H1 (cell line): ENCODE results near the gene PRLH. TPM values are rescaled to one million over a fixed set of nuclear protein-coding genes. Genes with fewer than 3 reads are reported as not detected.

Experiments used
- CTCF ChIA-PET: fragments of 300-600 bp; sonication (Branson Sonifier 250); formaldehyde crosslinking; loops from one replicate; lab custom pipeline; 2021; ENCODE audit not compliant: partially characterized antibody; lab: Charles Lee
- POLR2A ChIA-PET: fragments of 300-600 bp; sonication (Branson Sonifier 250); formaldehyde crosslinking; loops from one replicate; lab custom pipeline; 2021; ENCODE audit warnings: inconsistent platforms; ENCODE audit not compliant: partially characterized antibody; lab: Charles Lee
- DNase-seq, 2 experiments: peaks; one replicate each; pipeline versions ENCODE4 v3.0.0 to v3.0.0-alpha.2; 2010 to 2022; ENCODE audit warnings: low spot score in 2 of 2, low read depth in 1 of 2, mixed read lengths in 1 of 2
- FAIRE-seq: peaks from 2 replicates; lab custom pipeline; 2011; peaks lifted over from hg19 to GRCh38; lab: Jason Lieb, UNC
- H2AFZ ChIP-seq: 2 replicates; pipeline ENCODE4 v1.8.1; 2012; ENCODE audit warnings: low read length, inconsistent platforms
- H2AK5ac ChIP-seq: 2 replicates; pipeline ENCODE4 v1.6.1; 2013; ENCODE audit warnings: low read depth, low read length
- H2BK120ac ChIP-seq: replicated peaks from 2 replicates; pipeline ENCODE3; 2013; ENCODE audit warnings: low read depth, low read length, inconsistent platforms
- H2BK12ac ChIP-seq: 2 replicates; pipeline ENCODE4 v1.6.1; 2013; ENCODE audit warnings: low read depth, low read length
- H2BK15ac ChIP-seq: 2 replicates; pipeline ENCODE4 v1.6.1; 2013; ENCODE audit warnings: low read length
- H2BK20ac ChIP-seq: 2 replicates; pipeline ENCODE4 v1.6.1; 2013; ENCODE audit warnings: low read length
- H2BK5ac ChIP-seq: 2 replicates; pipeline ENCODE4 v1.6.1; 2013; ENCODE audit warnings: low read depth, low read length
- H3K14ac ChIP-seq: 2 replicates; pipeline ENCODE4 v1.6.1; 2013; ENCODE audit warnings: inconsistent platforms; ENCODE audit not compliant: insufficient read length
- H3K18ac ChIP-seq: 2 replicates; pipeline ENCODE4 v1.6.1; 2013; ENCODE audit warnings: low read length; ENCODE audit errors: extremely low read depth
- H3K23ac ChIP-seq: 2 replicates; pipeline ENCODE4 v1.6.1; 2013; ENCODE audit warnings: inconsistent platforms; ENCODE audit not compliant: insufficient read length
- H3K23me2 ChIP-seq: 2 replicates; pipeline ENCODE4 v1.6.1; 2013; ENCODE audit warnings: low read depth, low read length
- H3K27ac ChIP-seq: 2 replicates; pipeline ENCODE4 v1.6.1; 2011; ENCODE audit warnings: low read depth, low read length, inconsistent platforms
- H3K27me3 ChIP-seq, 4 experiments: replicated peaks in 1 of 4; 1 replicate in 1 of 4; 2 replicates in 3 of 4; pipeline versions ENCODE4 v1.6.1 to v1.8.1; 2011 to 2013; ENCODE audit warnings: low read length in 3 of 4, mild to moderate bottlenecking in 3 of 4, inconsistent platforms in 2 of 4, mixed read lengths in 2 of 4, moderate library complexity in 1 of 4; ENCODE audit not compliant: control insufficient read depth in 3 of 4, insufficient read depth in 3 of 4; ENCODE audit errors: extremely low read depth in 1 of 4
- H3K36me3 ChIP-seq, 4 experiments: 2 replicates each; pipeline versions ENCODE4 v1.6.1 to v1.8.1; 2011 to 2013; ENCODE audit warnings: mild to moderate bottlenecking in 4 of 4, low read length in 3 of 4, moderate library complexity in 2 of 4, control low read depth in 1 of 4, inconsistent platforms in 1 of 4; ENCODE audit not compliant: insufficient read depth in 4 of 4, control insufficient read depth in 2 of 4
- H3K4ac ChIP-seq: replicated peaks from 2 replicates; pipeline ENCODE3; 2013; ENCODE audit warnings: low read length, low read depth, mixed read lengths, inconsistent platforms; ENCODE audit not compliant: insufficient read length
- H3K4me1 ChIP-seq, 4 experiments: replicated peaks in 1 of 4; 1 replicate in 1 of 4; 2 replicates in 3 of 4; pipeline versions ENCODE4 v1.6.1 to v1.8.1; 2011 to 2013; ENCODE audit warnings: low read length in 3 of 4, inconsistent platforms in 2 of 4, mixed read lengths in 1 of 4; ENCODE audit not compliant: insufficient read depth in 4 of 4, control insufficient read depth in 3 of 4
- H3K4me2 ChIP-seq, 2 experiments: 2 replicates each; pipeline versions ENCODE4 v1.6.1 to v1.8.1; 2011 to 2013; ENCODE audit warnings: low read depth in 2 of 2, low read length in 2 of 2, control low read depth in 1 of 2, inconsistent platforms in 1 of 2, mild to moderate bottlenecking in 1 of 2; ENCODE audit not compliant: insufficient read depth in 1 of 2
- H3K4me3 ChIP-seq, 4 experiments: fragments of 200-600, 300-600 bp in 1 of 4; sonication (generic), shearing (Covaris generic), sonication (Bioruptor Twin) in 1 of 4; 2 replicates each; pipeline versions ENCODE4 v1.5.1 to v1.8.1; 2011 to 2016; ENCODE audit warnings: low read length in 4 of 4, low read depth in 3 of 4, control low read depth in 2 of 4, inconsistent platforms in 2 of 4, mild to moderate bottlenecking in 2 of 4, mixed read lengths in 1 of 4, moderate library complexity in 1 of 4; ENCODE audit not compliant: insufficient read depth in 2 of 4; ENCODE audit errors: extremely low read depth in 1 of 4
- H3K56ac ChIP-seq: replicated peaks from 2 replicates; pipeline ENCODE3; 2013; ENCODE audit warnings: low read depth, mild to moderate bottlenecking, mixed read lengths, low read length, inconsistent platforms; ENCODE audit not compliant: insufficient read length
- H3K79me1 ChIP-seq: 2 replicates; pipeline ENCODE4 v1.6.1; 2013; ENCODE audit warnings: low read depth, low read length, control low read depth
- H3K79me2 ChIP-seq, 2 experiments: 2 replicates each; pipeline versions ENCODE4 v1.6.1 to v1.8.1; 2012 to 2013; ENCODE audit warnings: low read length in 2 of 2, mild to moderate bottlenecking in 2 of 2, inconsistent platforms in 1 of 2; ENCODE audit not compliant: insufficient read depth in 2 of 2, control insufficient read depth in 1 of 2
- H3K9ac ChIP-seq, 4 experiments: replicated peaks in 1 of 4; 1 replicate in 1 of 4; 2 replicates in 3 of 4; pipeline versions ENCODE4 v1.6.1 to v1.8.1; 2011 to 2013; ENCODE audit warnings: low read depth in 3 of 4, low read length in 3 of 4, control low read depth in 2 of 4, mild to moderate bottlenecking in 2 of 4, moderate library complexity in 2 of 4, inconsistent platforms in 1 of 4; ENCODE audit errors: extremely low read depth in 1 of 4
- H3K9me3 ChIP-seq, 2 experiments: 2 replicates each; pipeline versions ENCODE4 v1.6.1 to v1.8.1; 2012 to 2013; ENCODE audit warnings: mild to moderate bottlenecking in 2 of 2, moderate library complexity in 2 of 2, control low read depth in 1 of 2, inconsistent platforms in 1 of 2, low read depth in 1 of 2, low read length in 1 of 2, mixed read lengths in 1 of 2; ENCODE audit not compliant: insufficient read depth in 2 of 2
- H4K20me1 ChIP-seq, 2 experiments: replicated peaks in 1 of 2; 2 replicates each; pipeline versions ENCODE3 to v1.8.1; 2011 to 2013; ENCODE audit warnings: inconsistent platforms in 2 of 2, low read length in 2 of 2, mild to moderate bottlenecking in 1 of 2; ENCODE audit not compliant: insufficient read depth in 2 of 2, control insufficient read depth in 1 of 2
- H4K5ac ChIP-seq: 2 replicates; pipeline ENCODE4 v1.6.1; 2013; ENCODE audit warnings: low read length, low read depth, mixed read lengths, inconsistent platforms; ENCODE audit not compliant: insufficient read length
- H4K8ac ChIP-seq: 2 replicates; pipeline ENCODE4 v1.8.0; 2013; ENCODE audit warnings: mild to moderate bottlenecking, moderate library complexity, low read length, inconsistent platforms; ENCODE audit not compliant: insufficient read depth; ENCODE audit errors: extremely low read depth
- H4K91ac ChIP-seq: replicated peaks from 2 replicates; pipeline ENCODE3; 2013; ENCODE audit warnings: low read length, mixed read lengths, inconsistent platforms; ENCODE audit not compliant: insufficient read length
- ASH2L ChIP-seq: fragments of 200-600, 300-600 bp; sonication (generic); IDR thresholded peaks from one replicate; pipeline ENCODE4 v1.7.1; 2017; ENCODE audit warnings: low read length
- ATF3 ChIP-seq: IDR thresholded peaks from 2 replicates; pipeline ENCODE4 v1.6.1; 2011; ENCODE audit warnings: low read depth, mild to moderate bottlenecking, low read length; ENCODE audit not compliant: insufficient read depth
- CBX5 ChIP-seq: fragments of 300-800, 300-1000 bp; sonication (generic); IDR thresholded peaks from 2 replicates; pipeline ENCODE4 v1.7.1; 2016; ENCODE audit warnings: antibody characterized with exemption, low read length, low read depth
- HDAC2 ChIP-seq, 2 experiments: fragments of 300-600 bp in 1 of 2; sonication (generic) in 1 of 2; IDR thresholded peaks; 2 replicates each; pipeline ENCODE4 v1.6.1; 2011 to 2012; ENCODE audit warnings: low read depth in 2 of 2, low read length in 2 of 2, mild to moderate bottlenecking in 2 of 2, moderate library complexity in 2 of 2, borderline replicate concordance in 1 of 2, inconsistent platforms in 1 of 2
- HDAC6 ChIP-seq: IDR thresholded peaks from one replicate; pipeline ENCODE4 v1.7.1; 2012; ENCODE audit warnings: low read depth, mild to moderate bottlenecking, inconsistent platforms, low read length, moderate library complexity
- KDM1A ChIP-seq: fragments of 200-600, 300-600 bp; sonication (generic); IDR thresholded peaks from 2 replicates; pipeline ENCODE4 v1.7.1; 2016; ENCODE audit warnings: mild to moderate bottlenecking, low read length, borderline replicate concordance
- NRF1 ChIP-seq: IDR thresholded peaks from 2 replicates; pipeline ENCODE4 v1.6.1; 2011; ENCODE audit warnings: mild to moderate bottlenecking, low read depth, low read length, improper control_type of control experiment
- RNF2 ChIP-seq: fragments of 200-900, 300-1000 bp; sonication (generic); IDR thresholded peaks from 2 replicates; pipeline ENCODE4 v1.7.1; 2016; ENCODE audit warnings: borderline replicate concordance, low read depth, mild to moderate bottlenecking, antibody characterized with exemption, low read length; ENCODE audit not compliant: poor library complexity, severe bottlenecking; ENCODE audit errors: missing control alignments
- SIX5 ChIP-seq: IDR thresholded peaks from 2 replicates; pipeline ENCODE4 v1.6.1; 2011; ENCODE audit warnings: mild to moderate bottlenecking, low read depth, low read length
- TBP ChIP-seq: IDR thresholded peaks from 2 replicates; pipeline ENCODE4 v1.6.1; 2011; ENCODE audit warnings: low read depth, low read length, improper control_type of control experiment
- WGBS, 2 experiments: shearing (Covaris generic) in 1 of 2; methylation state at CpG; one replicate each; pipeline versions ENCODE4 v1.1.6 to v1.1.7; 2013 to 2015; ENCODE audit warnings: low lambda C conversion rate in 2 of 2, mixed read lengths in 2 of 2, inconsistent platforms in 1 of 2, low coverage in 1 of 2, missing lambda C conversion rate in 1 of 2; ENCODE audit not compliant: insufficient replicate concordance in 2 of 2, insufficient coverage in 1 of 2, insufficient read length in 1 of 2; ENCODE audit errors: extremely low coverage in 1 of 2, missing lambda C conversion rate in 1 of 2; 5-methylcytosine and 5-hydroxymethylcytosine counted together
- polyA plus RNA-seq, 7 experiments: library from polyadenylated mRNA; depleted of rRNA in 3 of 7; stranded (reverse) in 5 of 7; unstranded in 2 of 7; fragments of >200 nt in 5 of 7; fragments of 200-250 nt in 2 of 7; gene quantifications; 1 replicate in 5 of 7; 2 replicates in 1 of 7; 4 replicates in 1 of 7; pipeline versions ENCODE4 v1.2.1 to v1.2.3, GENCODE V29; 2011 to 2013; ENCODE audit warnings: missing spikeins in 2 of 7, mixed read lengths in 2 of 7
- total RNA-seq: library from RNA; stranded (reverse); fragmentation: NEBNext Ultra II Directional; extraction: Animal tissue kit (Norgen Biotek cat#: 25700); gene quantifications from 2 replicates; pipeline ENCODE4 v1.2.1, GENCODE V29; 2021

The PRLH gene
- total and polyA plus RNA-seq, 2 of the 8 experiments (the other 6 are each of a cell fraction or from before 2014, with no cell fraction given): not detected

GRCh38 chr2:237581326-237581725 lies 15.0 kb downstream of the PRLH start:
- Histone ChIP-seq H4K8ac (no peak overlapping the region), H3K4ac (no peak overlapping the region), H3K56ac (no peak overlapping the region), H2BK20ac (no peak overlapping the region), H3K9me3 (no peaks in the 10 kb centered on the region), H4K91ac (no peak overlapping the region), H4K20me1 (peaks cover 3% of the 10 kb centered on the region in 2 experiments), H3K79me2 (peaks cover 0 to 12% of the 10 kb centered on the region in 2 experiments; a peak in 3 of 4 replicates), H3K14ac (no peak overlapping the region), H3K79me1 (peaks cover 2% of the 10 kb centered on the region; the same call in 1 of the 2 replicates), H3K4me2 (no peak overlapping the region), H3K18ac (no peak overlapping the region), H2AFZ (no peak overlapping the region), H3K4me1 (peaks cover 0 to 19% (median 14%) of the 10 kb centered on the region in 4 experiments; a peak in 6 of 7 replicates), H3K4me3 (no peak overlapping the region), H2BK120ac (no peak overlapping the region), H3K9ac (no peak overlapping the region), H2BK15ac (no peak overlapping the region), H3K27ac (no peak overlapping the region), H3K36me3 (peaks cover 0 to 2% (median under 1%) of the 10 kb centered on the region in 4 experiments; a peak in 1 of 8 replicates), H2BK5ac (no peak overlapping the region), H4K5ac (no peak overlapping the region), H2BK12ac (no peak overlapping the region), H3K23ac (no peak overlapping the region), H2AK5ac (no peak overlapping the region), H3K27me3 (no peaks in the 10 kb centered on the region), H3K23me2 (no peaks in the 10 kb centered on the region; the same call in 1 of the 2 replicates)
- TF ChIP-seq HDAC6 (no peak), NRF1 (no peak), RNF2 (no peak), CBX5 (no peak), KDM1A (no peak), TBP (no peak), SIX5 (no peak), HDAC2 (IDR thresholded peaks at IDR 0.05; ENCODE audit: borderline replicate concordance in 1 of 2, low read depth in 2 of 2, low read length in 2 of 2) (no peak), ASH2L (no peak), ATF3 (no peak)
- ChIA-PET CTCF (interaction anchor here (0.6 to 3.1 kb wide), 19 partner anchors 10 to 193 kb away, joined by 3 to 24 read pairs (median 4); no protein-coding TSS in a partner anchor), POLR2A (interaction anchor here (0.6 to 5.5 kb wide), 7 partner anchors 8 to 50 kb away, joined by 3 to 27 read pairs (median 4); partner anchors contain the start of gene RAB17)
- FAIRE-seq: no peak
- WGBS, 2 experiments: 99% methylated on average over 6 of the region's 6 CpGs; no CpG with 5 or more reads in 1 of the 2 experiments
- no peak for DNase-seq
